Left ventricle myocardium inferior (tissue), 1 donor: ENCODE measurements around the gene ACYP1. TPM values are rescaled to one million over a fixed set of nuclear protein-coding genes. Genes with fewer than 3 reads are reported as not detected.
A peak's percentile ranks its signal among the peaks of the same experiment; 100 is the strongest.

ENCODE experiments used
- DNase-seq: peaks from one replicate; pipeline ENCODE4 v3.0.0-alpha.2; 2020
- H3K27ac ChIP-seq: fragments of 200-600 bp; replicated peaks from 2 replicates; pipeline ENCODE4 v1.8.0; 2021
- H3K27me3 ChIP-seq: fragments of 200-600 bp; 2 replicates; pipeline ENCODE4 v1.8.0; 2021; ENCODE audit warnings: low read depth
- H3K36me3 ChIP-seq: fragments of 200-600 bp; 2 replicates; pipeline ENCODE4 v1.8.0; 2021
- H3K4me1 ChIP-seq: fragments of 200-600 bp; 2 replicates; pipeline ENCODE4 v1.8.0; 2021
- H3K4me3 ChIP-seq: fragments of 200-600 bp; 2 replicates; pipeline ENCODE4 v1.8.0; 2021; ENCODE audit warnings: mild to moderate bottlenecking, moderate library complexity
- H3K9me3 ChIP-seq: fragments of 200-600 bp; replicated peaks from 2 replicates; pipeline ENCODE4 v1.8.0; 2021
- CTCF ChIP-seq: fragments of 200-600 bp; IDR thresholded peaks from 2 replicates; pipeline ENCODE4 v1.8.0; 2021; ENCODE audit warnings: antibody characterized with exemption, mild to moderate bottlenecking, borderline replicate concordance
- intact Hi-C: fragments of 100-400 bp; cut with micrococcal nuclease; formaldehyde crosslinking; loops from one replicate; pipeline ENCODE4 v1.11.0; 2022
- total RNA-seq: library from RNA; stranded (reverse); fragmentation: NEBNext Ultra II Directional; extraction: Animal tissue kit (Norgen Biotek cat#: 25700); gene quantifications from one replicate; pipeline ENCODE4 v1.2.1, GENCODE V29; 2021
- donor health status: DM: no; HTN: yes; CAD: no; lungs with severe emphysema.

The ACYP1 gene
- total RNA-seq, 1 donor from 2014 or later, result 14.0 TPM

- Histone ChIP-seq H3K36me3 (peaks cover 71% of the 10 kb centered on the region), H3K4me1 (peaks cover 36% of the 10 kb centered on the region), H3K9me3 (no peaks in the 10 kb centered on the region), H3K27ac (no peak overlapping the region), H3K4me3 (no peak overlapping the region), H3K27me3 (no peaks in the 10 kb centered on the region)
- DNase-seq, result no peak
- no peak for TF ChIP-seq CTCF
- intact Hi-C loops, result no loop called here
Measured at GRCh38 chr14:75015496-75015895, 48.3 kb downstream of the ACYP1 start.

GRCh38 chr14:75013290-75013689 lies 50.5 kb downstream of the ACYP1 start:
- TF ChIP-seq CTCF, result no peak
- Histone ChIP-seq H3K9me3 (no peaks in the 10 kb centered on the region), H3K36me3 (peaks cover 71% of the 10 kb centered on the region), H3K27me3 (no peaks in the 10 kb centered on the region), H3K4me3 (no peak overlapping the region), H3K27ac (peak overlapping the region; percentile 78), H3K4me1 (peaks cover 36% of the 10 kb centered on the region)
- DNase-seq, result peak; percentile 30
- intact Hi-C loops, result no loop called here

- no peak for DNase-seq
Measured at GRCh38 chr14:75011356-75011994, 52.3 kb downstream of the ACYP1 start.

GRCh38 chr14:75010472-75011093 lies 53.2 kb downstream of the ACYP1 start:
- no peak for DNase-seq
- TF ChIP-seq CTCF, result no peak
- intact Hi-C loops, result no loop called here
- H3K9me3 ChIP-seq, result no peaks in the 10 kb centered on the region
- H3K4me3 ChIP-seq, result no peak overlapping the region
- peaks cover 36% of the 10 kb centered on the region for H3K4me1 ChIP-seq
- H3K27me3 ChIP-seq, result no peaks in the 10 kb centered on the region
- H3K36me3 ChIP-seq, result peaks cover 71% of the 10 kb centered on the region
- peak overlapping the region; percentile 78 for H3K27ac ChIP-seq

More at GRCh38 chr14:75011356-75011994, 52.3 kb downstream of the ACYP1 start:
- intact Hi-C loops, result no loop called here
- no peak for TF ChIP-seq CTCF
- no peak overlapping the region for H3K4me3 ChIP-seq
- H3K9me3 ChIP-seq, result no peaks in the 10 kb centered on the region
- H3K36me3 ChIP-seq, result peaks cover 71% of the 10 kb centered on the region
- peak overlapping the region; percentile 78 for H3K27ac ChIP-seq
- no peaks in the 10 kb centered on the region for H3K27me3 ChIP-seq
- peaks cover 36% of the 10 kb centered on the region for H3K4me1 ChIP-seq

GRCh38 chr14:75009176-75009575 lies 54.6 kb downstream of the ACYP1 start:
- H3K27ac ChIP-seq, result no peak overlapping the region
- no peaks in the 10 kb centered on the region for H3K9me3 ChIP-seq
- TF ChIP-seq CTCF, result no peak
- peaks cover 67% of the 10 kb centered on the region for H3K36me3 ChIP-seq
- intact Hi-C loops, result no loop called here
- H3K27me3 ChIP-seq, result no peaks in the 10 kb centered on the region
- DNase-seq, result no peak
- no peak overlapping the region for H3K4me3 ChIP-seq
- peaks cover 42% of the 10 kb centered on the region for H3K4me1 ChIP-seq
